Activated CD4-positive, alpha-beta T cell treated with anti-CD3 and anti-CD28 coated beads, Interleukin-2, Interleukin-6, amounts not matched to agents 100 ng/mL and 50 ng/mL, durations not matched to agents 16 hours and 8 hours (primary cell): Measurements from ENCODE around the gene SLC6A9.

Source experiments
- DNase-seq: peaks from one replicate; pipeline ENCODE4 v3.0.0-alpha.2; 2020

Gene SLC6A9

DNA sequence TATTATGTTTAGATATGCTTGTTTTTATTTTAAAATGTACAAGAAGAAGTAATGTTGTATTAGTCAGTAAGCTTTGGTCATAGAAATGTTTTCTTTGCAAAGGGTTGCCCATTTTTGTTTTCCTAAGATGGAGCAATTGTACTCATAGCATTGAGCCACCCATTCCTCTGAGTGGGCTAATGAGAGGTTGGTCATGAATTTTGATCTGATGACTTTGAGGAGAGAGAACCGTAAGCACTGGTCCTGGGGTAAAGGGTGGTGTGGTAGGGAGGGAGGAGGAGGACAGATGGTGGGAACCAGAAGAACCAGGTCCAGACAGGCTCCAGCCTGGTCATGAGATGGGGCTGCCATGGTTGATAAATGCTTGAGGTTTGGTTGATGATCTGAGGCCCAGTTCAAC is 15.9 kb upstream of the SLC6A9 start:
- DNase-seq, result no peak

DNA sequence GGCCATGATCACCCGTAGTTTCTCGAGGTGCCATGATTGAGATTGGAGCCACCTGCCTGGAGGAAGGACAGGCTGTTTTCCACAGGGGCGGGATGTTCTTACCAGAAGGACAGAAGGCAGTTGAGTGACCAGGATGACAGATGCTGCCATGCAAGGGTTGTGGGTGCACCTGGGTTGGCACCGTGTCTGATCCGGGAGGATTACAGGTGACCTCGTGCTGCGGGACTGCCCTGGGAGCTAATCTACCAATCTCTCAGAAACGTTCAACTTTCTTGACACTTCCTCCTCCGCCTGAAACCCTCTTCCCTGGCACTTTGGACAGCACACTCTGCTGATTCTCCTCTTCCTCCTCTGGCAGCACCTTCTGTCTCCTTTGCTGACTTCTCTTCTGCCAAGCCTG is 13.8 kb upstream of the SLC6A9 start:
- DNase-seq, result no peak

DNA sequence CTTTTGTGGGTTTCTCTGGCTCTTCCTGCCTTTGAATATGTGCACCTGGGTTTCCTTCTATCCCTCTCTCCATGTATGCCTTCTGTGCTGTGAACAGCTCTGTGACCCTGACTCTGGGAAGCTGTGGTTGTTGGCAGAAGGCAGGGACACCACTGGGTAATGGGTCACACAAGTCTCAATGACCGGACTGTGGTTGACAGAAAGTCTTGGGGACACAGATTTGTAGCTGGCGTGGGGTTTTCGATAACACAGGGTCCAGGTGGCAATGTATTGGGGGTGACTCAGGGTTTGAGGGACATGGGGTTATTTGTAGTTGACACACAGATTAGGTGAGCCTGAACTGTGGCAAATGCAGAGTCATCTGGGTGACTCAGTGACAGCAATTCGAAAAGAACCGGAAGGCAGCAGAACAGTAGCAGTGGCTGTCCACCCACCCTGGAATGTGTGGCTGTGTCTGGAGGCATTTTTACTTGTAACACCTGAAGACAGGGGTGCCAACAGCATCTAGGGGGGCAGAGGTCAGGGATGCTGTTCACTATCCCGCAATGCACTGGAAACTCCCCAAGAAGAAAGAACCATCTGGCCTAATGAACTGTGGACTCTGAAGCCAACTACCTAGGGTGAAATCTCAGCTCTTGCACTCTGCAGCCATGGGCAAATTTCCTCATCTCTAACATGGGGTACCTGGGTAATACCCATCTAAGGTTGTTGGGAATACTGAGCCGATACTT is 13.0 kb upstream of the SLC6A9 start:
- DNase-seq, result no peak

GRCh38 chr1:44043176-44044070 is 12.2 kb upstream of the SLC6A9 start:
- no peak for DNase-seq

- DNase-seq, result no peak
Observed at GRCh38 chr1:44040846-44041245, 9.6 kb upstream of the SLC6A9 start.

DNA sequence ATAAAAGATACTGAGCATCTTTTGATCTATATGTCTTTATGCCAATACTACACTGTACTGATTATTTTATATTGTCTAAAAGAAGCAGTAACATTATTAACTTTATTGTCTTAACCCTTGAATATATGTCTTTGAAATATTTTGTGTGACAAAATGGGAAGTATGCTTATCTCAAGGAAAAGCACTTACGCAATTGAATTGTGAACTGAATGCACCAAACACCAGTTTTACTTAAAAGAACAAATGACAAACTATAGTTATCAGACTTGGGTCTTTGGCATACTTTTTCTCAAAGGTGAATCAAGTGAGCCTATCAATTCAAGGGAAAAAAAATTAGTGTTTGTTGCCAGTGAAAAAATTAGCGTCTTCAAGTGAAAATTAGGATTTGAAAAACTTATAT is 9.2 kb upstream of the SLC6A9 start:
- DNase-seq, result no peak

DNA sequence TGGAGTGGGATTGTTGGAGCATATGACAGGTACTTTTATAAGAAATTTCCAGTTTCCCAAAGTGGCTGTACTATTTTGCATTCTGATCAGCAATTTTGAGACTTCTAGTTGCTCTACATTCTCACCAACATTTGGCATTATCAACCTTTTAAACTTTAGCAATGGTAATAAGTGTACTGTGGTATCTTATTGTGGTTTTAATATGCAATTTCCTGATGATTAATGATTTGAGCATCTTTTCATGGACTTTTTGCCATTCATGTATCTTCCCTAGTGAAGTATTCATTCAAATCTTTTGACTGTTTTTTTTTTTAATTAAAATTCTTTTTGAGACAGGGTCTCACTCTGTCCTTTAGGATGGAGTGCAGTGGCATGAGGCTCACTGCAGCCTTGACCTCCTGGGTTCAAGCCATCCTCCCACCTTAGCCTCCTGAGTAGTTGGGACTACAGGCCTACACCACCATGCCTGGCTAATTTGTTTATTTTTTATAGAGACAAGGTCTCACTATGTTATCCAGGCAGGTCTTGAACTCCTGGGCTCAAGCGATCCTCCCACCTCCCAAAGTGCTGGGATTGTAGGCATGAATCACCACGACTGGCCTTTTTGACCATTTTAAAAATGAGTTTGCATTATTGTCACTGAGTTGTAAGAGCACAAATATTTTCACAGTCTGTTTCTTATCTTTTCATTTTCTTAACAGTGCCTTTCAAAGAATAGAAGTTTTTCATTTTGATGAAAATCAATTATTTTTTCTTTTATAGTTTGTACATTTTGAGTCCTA is 7.8 kb upstream of the SLC6A9 start:
- no peak for DNase-seq

DNA sequence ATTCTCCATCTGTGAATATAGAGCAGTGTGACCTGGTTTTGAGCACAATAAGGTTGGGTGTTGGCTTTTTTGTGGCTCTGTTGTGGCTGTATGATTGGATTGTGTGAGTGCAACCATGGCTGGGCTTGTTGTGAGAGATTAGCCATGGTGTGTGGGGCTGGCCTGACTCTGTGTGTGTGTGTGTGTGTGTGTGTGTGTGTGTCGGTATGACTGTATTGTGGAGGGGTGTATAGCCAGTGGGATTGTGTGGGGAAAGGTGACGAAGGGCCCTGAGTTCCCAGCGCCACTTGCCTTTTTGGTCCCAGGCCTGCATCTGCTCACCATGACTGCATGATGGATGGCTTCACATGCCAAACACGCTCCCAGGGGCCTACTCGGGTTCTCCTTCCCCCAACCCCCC is 5.9 kb upstream of the SLC6A9 start:
- DNase-seq, result no peak

DNA sequence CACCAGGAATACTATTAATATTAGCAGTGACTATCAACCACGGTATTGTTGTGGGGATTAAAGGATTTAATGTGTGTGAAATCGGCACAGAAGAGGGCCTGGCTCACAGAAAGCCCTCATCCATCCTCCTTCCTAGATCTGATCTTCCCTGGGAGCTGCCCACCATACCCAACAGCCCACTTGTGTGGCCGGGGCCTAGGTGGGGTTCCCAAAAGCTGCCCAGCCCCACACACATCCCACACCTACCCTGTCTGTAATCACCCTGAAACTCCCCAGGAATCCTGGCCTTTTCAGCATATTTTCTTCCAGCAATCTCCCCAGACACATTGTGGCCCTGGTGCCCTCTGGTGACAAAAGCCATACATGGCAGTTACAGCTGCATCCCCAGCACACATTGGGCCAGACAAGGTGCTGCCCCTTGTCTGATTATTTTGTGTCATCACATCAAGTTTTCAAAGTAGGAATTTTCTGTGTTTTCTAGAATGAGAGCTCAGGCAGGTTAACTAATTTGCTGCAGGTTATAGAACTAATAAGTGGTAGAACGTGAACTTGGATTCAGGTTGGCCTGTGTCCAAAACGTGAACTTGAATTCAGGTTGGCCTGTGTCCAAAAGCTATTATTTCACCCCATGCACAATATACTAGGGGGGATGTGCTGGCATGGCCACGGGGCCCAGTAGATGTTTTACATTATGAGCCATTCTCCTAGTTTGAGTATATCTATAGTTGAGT is 5.3 kb upstream of the SLC6A9 start:
- DNase-seq, result peak; percentile 76

DNA sequence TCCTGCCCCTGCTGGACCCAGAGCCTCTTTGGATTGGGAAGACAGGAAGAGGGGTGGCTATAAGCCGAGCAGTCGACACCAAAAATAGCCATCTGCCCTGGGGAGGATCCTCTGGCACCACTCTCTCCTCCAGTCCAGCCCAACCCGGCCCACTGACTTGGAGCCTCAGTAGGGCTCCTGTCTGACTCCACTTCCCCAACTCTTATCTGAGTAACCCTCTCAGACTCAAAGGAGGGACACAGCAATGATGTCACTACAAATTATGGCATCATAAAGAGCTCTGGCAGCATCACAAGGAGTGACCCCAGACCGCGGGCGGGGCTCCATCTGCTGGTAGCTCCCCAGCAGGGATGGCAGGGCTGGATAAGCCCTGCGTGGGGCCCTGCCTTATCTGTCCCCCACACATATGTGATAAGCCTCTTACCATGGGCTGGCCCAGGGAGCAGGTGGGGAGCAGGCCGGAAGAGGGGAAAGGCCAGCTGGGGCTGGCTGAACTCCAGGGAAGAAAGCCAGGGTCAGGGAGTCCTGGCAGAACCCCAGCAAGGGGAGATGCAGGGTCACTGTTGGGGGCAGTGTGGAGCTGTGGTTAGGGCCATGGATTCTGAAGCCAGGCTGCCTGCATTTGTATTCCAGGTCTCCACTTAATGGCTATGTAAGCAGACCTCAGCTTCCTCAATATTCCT is 4.6 kb upstream of the SLC6A9 start:
- no peak for DNase-seq

DNA sequence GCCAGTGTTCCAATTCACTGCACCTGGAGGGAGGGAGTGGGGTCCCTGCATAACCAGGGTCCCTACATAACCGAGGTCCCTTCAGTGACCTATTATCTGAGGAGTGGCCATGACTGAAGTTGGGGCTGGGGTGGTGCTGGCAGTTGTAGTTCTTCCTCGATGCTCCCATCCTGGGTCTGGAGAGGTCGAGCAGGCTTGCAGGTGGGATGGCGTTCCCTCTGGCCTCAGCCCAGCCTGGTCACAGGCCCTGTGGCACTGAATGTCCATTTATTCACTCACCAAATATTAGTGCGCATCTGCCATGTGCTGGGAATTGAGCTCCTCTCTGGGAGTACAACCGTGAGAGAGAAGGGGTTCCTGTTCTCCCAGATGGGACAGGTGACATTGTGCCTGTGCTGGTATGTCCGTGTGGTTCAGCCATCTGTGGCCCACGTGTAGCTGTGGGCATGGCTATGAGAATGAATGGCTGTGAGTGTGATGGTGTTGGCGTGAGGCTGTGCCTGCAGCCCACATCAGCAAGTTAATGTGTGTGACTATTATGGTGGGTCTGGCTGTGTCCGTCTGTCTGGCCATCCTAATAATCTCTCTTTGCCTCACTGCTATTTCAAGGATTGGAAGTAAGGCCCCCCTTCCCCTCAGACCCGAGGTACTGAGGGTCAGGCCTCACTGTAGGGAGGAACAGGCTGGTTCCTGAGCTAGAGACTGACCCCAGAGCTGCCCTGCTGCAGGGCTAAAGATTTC is 3.9 kb upstream of the SLC6A9 start:
- DNase-seq, result no peak

DNA sequence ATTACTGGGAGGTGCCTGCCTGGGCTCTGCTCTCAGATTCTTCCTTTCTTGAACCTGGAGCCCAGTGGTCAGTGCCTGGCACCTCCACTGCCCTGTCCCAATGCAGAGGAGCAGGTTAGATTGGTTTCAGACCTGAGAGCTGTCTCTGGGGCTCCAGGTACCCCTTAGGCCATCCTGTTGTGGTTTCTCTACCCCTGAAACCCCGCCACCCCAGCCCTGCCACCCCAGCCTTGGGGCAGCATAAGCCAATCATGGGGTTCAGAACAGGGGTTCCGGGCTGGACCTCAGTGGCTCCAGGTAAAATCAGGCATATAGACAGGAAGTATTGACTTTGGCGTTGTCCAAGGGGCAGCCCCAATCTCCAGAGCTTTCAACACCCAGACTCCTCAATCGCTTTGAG is 3.2 kb upstream of the SLC6A9 start:
- no peak for DNase-seq

- DNase-seq, result no peak
Observed at GRCh38 chr1:44033756-44034155, 2.5 kb upstream of the SLC6A9 start.

DNA sequence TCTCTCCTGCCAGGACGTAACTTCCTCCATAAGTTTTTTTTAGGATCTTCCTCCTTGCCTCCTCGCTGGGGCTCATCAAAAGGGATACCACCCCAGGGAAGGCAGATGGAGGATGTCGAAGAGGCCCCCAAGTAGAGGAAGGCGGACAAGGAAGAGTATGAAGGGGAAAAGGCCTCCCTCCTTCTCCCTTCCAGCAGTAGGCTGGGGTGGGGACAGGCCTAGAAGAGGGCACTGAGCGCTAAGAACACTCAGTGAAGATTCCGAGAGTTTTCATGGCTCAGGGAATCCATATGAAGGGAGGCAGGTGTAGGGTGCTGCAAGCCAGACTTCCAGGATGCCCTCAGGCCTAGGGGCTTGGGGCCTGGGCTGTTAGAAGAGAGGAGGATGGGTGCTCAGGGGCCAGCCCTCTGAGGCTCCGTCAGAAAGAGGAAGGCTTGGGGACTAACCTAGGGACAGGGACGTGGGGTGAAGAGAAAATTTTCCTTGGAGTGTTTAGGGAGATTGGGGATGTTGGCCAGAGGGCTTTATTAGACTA is 1.8 kb upstream of the SLC6A9 start:
- no peak for DNase-seq

DNA sequence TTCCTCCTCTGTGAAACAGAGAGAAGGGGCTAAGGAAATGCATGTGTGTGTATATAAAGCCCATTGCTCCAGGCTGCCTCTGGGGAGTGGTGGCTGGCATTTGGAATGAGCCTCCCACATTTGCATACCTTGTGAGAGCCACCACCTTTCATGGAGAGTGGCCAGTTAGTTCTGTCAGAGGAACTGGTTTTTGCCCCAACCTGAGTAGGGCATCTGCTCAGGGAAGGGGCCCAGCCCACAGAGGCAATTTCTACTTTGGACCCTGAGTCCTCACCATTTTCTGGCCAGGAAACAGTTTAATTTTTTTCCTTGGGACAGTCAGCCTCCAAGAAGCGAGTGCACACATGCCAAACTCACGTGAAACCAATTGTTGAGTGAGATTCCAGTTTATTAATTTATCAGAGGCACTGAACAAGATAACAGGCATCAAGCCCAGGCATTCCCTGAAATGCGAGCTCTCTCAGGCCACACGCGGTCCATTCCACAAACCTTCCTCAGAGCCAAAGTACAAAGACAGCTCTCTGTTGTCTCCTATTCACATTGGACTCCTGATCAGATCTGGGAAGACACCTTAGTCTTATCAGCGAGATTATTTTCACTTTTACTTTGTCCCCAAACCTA is 1.0 kb upstream of the SLC6A9 start:
- no peak for DNase-seq

DNA sequence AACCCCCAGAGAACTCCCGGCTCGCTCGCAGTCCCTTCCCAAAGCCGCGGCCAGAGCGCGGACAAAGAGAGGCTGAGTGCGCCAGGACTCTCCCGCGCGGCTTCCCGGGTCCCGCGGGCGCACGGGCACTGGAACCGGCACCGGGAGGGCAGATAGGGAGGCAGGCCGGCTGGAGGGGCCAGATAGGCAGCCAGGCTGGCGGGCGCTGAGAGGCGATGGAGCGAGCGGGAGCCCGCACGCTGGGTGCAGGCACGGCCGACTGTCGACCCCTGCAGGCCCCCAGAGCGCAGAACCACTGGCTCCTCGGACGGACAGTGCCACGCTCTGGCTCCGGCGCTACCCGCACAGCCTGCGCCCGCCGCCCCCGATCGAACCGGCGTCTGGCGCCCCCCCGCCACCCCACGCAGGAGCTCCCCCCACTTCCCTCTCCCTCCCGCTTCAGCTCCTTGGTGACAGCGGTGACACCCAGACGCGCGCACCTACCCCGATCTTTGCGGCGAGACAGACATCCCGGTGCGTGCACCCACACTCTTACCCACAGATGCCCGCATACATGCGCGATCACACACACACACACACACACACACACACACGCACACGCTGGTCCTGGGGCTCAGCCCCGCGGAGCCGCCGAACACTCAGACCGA is 534 bp downstream of the SLC6A9 start:
- DNase-seq, result peak; percentile 41

DNA sequence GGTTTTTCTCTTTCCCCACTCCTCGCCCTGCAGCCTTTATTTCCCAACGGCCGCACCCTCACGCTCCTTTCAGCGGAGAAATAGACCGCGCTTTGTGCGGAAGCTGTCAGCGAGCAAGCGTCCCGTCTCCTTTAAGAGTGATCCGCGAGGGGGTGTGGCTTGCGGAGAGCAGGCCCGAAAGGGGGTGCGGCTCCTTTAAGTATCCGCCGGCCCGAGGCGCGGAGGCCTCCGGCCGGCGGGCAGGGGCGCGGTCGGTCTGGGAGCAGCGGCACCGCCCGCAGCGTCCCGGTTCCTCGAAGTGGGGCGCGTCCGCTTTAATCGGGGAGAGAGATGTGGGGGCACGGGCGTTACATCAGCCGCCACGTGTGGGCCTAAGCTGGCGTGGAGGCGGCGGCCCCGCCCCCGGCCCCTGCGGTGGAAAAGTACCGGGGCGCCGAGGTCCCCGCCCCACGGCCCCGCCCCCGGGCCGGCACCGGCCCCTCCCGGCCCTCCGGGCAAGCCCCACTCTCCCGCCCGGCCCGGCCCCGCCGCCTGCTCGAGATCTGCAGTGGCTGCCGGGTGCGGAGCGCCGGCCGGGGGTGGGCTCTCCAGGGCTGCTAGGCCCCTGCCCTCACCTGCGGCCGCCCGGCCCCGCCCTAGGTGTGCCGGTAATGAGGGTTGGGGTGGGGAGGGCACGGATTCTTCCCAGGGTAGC is 1.2 kb downstream of the SLC6A9 start:
- DNase-seq, result peak; percentile 92

DNA sequence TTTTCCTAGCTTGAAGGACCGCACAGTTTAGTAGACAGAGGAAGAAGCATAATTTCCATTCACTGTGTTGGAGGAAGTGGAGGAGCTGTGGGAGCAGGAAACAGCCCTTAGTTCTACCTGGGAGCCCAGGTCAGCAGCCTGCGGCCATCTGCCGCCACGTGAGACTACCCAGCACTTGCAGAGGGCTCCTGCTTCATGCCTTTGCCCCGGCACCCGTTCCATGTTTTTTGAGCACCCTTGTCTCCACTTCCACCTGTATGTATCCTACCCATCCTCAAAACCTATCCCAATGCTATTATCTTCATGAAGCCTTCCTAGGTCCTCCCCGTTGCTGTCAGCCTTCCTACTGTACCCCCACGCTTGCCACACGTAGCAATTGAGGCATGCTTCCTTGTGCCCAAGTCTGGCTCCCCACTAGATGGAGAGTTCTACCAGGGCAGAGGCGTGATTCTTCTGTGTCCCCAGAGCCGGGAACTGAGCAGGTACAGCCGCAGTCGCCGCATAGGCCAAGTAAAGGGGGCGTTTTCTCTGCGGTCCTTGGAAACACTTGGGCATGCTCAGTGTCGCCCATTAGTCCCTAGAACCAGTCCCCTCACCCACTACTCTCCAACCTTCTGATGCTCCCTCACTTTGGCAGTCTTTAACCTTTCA is 1.9 kb downstream of the SLC6A9 start:
- DNase-seq, result no peak

GRCh38 chr1:44027320-44027719 is 3.9 kb downstream of the SLC6A9 start:
- DNase-seq, result no peak
